ENCODE measurements around the gene PTPRD. TPM values are rescaled to one million over a fixed set of nuclear protein-coding genes. Genes with fewer than 3 reads are reported as not detected.

Gene PTPRD
- total RNA-seq, 1 experiment from 2014 or later: not detected

GRCh38 chr9:9904041-9904440 lies 708.8 kb downstream of the PTPRD start:
- BruUV-seq (replicated peaks): no TSS peak
- ChIA-PET CTCF (no interaction called here), POLR2A (no interaction called here)
- Histone ChIP-seq H3K27me3 (ENCODE audit: control insufficient read depth, insufficient read depth, low read length) (no peaks in the 10 kb centered on the region), H3K4me3 (ENCODE audit: low read depth in 2 of 2, low read length in 2 of 2) (no peak overlapping the region), H3K9me3 (ENCODE audit: control insufficient read depth, insufficient read depth, low read depth, low read length) (no peaks in the 10 kb centered on the region), H3K4me1 (ENCODE audit: control insufficient read depth, insufficient read depth, low read length) (no peaks in the 10 kb centered on the region), H3K36me3 (ENCODE audit: control insufficient read depth, insufficient read depth, low read length) (no peaks in the 10 kb centered on the region), H3K27ac (ENCODE audit: low read length) (no peak overlapping the region)
- ATAC-seq (no peak), DNase-seq (ENCODE audit: low read depth, low spot score) (no peak)
- no peak for TF ChIP-seq TCF7L2 (IDR thresholded peaks at IDR 0.05; ENCODE audit: low read depth, low read length)
- TF ChIP-seq, protein P1, sequence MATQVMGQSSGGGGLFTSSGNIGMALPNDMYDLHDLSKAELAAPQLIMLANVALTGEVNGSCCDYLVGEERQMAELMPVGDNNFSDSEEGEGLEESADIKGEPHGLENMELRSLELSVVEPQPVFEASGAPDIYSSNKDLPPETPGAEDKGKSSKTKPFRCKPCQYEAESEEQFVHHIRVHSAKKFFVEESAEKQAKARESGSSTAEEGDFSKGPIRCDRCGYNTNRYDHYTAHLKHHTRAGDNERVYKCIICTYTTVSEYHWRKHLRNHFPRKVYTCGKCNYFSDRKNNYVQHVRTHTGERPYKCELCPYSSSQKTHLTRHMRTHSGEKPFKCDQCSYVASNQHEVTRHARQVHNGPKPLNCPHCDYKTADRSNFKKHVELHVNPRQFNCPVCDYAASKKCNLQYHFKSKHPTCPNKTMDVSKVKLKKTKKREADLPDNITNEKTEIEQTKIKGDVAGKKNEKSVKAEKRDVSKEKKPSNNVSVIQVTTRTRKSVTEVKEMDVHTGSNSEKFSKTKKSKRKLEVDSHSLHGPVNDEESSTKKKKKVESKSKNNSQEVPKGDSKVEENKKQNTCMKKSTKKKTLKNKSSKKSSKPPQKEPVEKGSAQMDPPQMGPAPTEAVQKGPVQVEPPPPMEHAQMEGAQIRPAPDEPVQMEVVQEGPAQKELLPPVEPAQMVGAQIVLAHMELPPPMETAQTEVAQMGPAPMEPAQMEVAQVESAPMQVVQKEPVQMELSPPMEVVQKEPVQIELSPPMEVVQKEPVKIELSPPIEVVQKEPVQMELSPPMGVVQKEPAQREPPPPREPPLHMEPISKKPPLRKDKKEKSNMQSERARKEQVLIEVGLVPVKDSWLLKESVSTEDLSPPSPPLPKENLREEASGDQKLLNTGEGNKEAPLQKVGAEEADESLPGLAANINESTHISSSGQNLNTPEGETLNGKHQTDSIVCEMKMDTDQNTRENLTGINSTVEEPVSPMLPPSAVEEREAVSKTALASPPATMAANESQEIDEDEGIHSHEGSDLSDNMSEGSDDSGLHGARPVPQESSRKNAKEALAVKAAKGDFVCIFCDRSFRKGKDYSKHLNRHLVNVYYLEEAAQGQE (IDR thresholded peaks at IDR 0.05; ENCODE audit: insufficient read depth in 1 of 2, low read depth in 2 of 2, low read length in 1 of 2): no peak
- TF ChIP-seq SIN3A (IDR thresholded peaks at IDR 0.05; ENCODE audit: borderline replicate concordance, insufficient read depth, low read depth, low read length): no peak
- TF ChIP-seq, protein P2, sequence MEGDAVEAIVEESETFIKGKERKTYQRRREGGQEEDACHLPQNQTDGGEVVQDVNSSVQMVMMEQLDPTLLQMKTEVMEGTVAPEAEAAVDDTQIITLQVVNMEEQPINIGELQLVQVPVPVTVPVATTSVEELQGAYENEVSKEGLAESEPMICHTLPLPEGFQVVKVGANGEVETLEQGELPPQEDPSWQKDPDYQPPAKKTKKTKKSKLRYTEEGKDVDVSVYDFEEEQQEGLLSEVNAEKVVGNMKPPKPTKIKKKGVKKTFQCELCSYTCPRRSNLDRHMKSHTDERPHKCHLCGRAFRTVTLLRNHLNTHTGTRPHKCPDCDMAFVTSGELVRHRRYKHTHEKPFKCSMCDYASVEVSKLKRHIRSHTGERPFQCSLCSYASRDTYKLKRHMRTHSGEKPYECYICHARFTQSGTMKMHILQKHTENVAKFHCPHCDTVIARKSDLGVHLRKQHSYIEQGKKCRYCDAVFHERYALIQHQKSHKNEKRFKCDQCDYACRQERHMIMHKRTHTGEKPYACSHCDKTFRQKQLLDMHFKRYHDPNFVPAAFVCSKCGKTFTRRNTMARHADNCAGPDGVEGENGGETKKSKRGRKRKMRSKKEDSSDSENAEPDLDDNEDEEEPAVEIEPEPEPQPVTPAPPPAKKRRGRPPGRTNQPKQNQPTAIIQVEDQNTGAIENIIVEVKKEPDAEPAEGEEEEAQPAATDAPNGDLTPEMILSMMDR (IDR thresholded peaks at IDR 0.05): no peak
- TF ChIP-seq POLR2AphosphoS5 (IDR thresholded peaks at IDR 0.05; ENCODE audit: low read depth, low read length): no peak
- in situ Hi-C loops (cut with HindIII; ENCODE audit: low pct_unique_long_range_greater_than_20kb, low sequenced_read_pairs) (no loop called here), intact Hi-C loops (cut with micrococcal nuclease; ENCODE audit: unreplicated experiment) (no loop called here)

GRCh38 chr9:9901624-9902023 lies 711.2 kb downstream of the PTPRD start:
- no peak overlapping the region for H3K27ac ChIP-seq (ENCODE audit: low read length)
- in situ Hi-C loops (cut with HindIII; ENCODE audit: low pct_unique_long_range_greater_than_20kb, low sequenced_read_pairs) (no loop called here), intact Hi-C loops (cut with micrococcal nuclease; ENCODE audit: unreplicated experiment) (no loop called here)
- H3K4me1 ChIP-seq (ENCODE audit: control insufficient read depth, insufficient read depth, low read length): no peaks in the 10 kb centered on the region
- ATAC-seq (no peak), DNase-seq (ENCODE audit: low read depth, low spot score) (no peak)
- H3K36me3 ChIP-seq (ENCODE audit: control insufficient read depth, insufficient read depth, low read length): no peaks in the 10 kb centered on the region
- no TSS peak for BruUV-seq (replicated peaks)
- H3K4me3 ChIP-seq (ENCODE audit: low read depth in 2 of 2, low read length in 2 of 2): no peak overlapping the region
- ChIA-PET CTCF (no interaction called here), POLR2A (no interaction called here)
- TF ChIP-seq SIN3A (IDR thresholded peaks at IDR 0.05; ENCODE audit: borderline replicate concordance, insufficient read depth, low read depth, low read length): no peak
- TF ChIP-seq TCF7L2 (IDR thresholded peaks at IDR 0.05; ENCODE audit: low read depth, low read length): no peak
- TF ChIP-seq, protein P2 (IDR thresholded peaks at IDR 0.05): no peak
- no peaks in the 10 kb centered on the region for H3K27me3 ChIP-seq (ENCODE audit: control insufficient read depth, insufficient read depth, low read length)
- no peaks in the 10 kb centered on the region for H3K9me3 ChIP-seq (ENCODE audit: control insufficient read depth, insufficient read depth, low read depth, low read length)
